ENCODE data around the gene CTAGE15. TPM values are rescaled to one million over a fixed set of nuclear protein-coding genes. Genes with fewer than 3 reads are reported as not detected.
"Not testable (repeated sequence)": the region's sequence is repeated elsewhere in the genome, so short reads cannot be mapped to it uniquely, and the experiment has no call there.

The CTAGE15 gene
- not detected in 2 replicates for total RNA-seq (2014; rRNA removed; shearing (Covaris generic))
- polyA plus RNA-seq (2015; cell fraction: cytosol; rRNA removed) = 0.14 TPM in 1 of 2 replicates, not detected in the other
- 0.07 and 0.71 TPM in 2 replicates for polyA plus RNA-seq (2015; cell fraction: nucleus; rRNA removed)

- not testable (repeated sequence) for DNase-seq (ENCODE audit: low read depth)
Measured at GRCh38 chr7:143571501-143571900, at the start of gene CTAGE15. TSS of gene CTAGE15 (plus strand) at chr7:143571801. CDS start at chr7:143571818, 17 bp downstream.

- not testable (repeated sequence) for DNase-seq (ENCODE audit: low read depth)
Measured at GRCh38 chr7:143522309-143522916, 49.2 kb upstream of the CTAGE15 start.

- not testable (repeated sequence) for DNase-seq (ENCODE audit: low read depth)
Measured at GRCh38 chr7:143531169-143531926, 40.3 kb upstream of the CTAGE15 start.

GRCh38 chr7:143531932-143532331 is 39.7 kb upstream of the CTAGE15 start:
- DNase-seq (ENCODE audit: low read depth) = not testable (repeated sequence)

- DNase-seq (ENCODE audit: low read depth) = not testable (repeated sequence)
Measured at GRCh38 chr7:143533213-143533839, 38.3 kb upstream of the CTAGE15 start.

- DNase-seq (ENCODE audit: low read depth) = not testable (repeated sequence)
Measured at GRCh38 chr7:143536443-143536842, 35.2 kb upstream of the CTAGE15 start.

- DNase-seq (ENCODE audit: low read depth) = not testable (repeated sequence)
Measured at GRCh38 chr7:143543288-143544038, 28.1 kb upstream of the CTAGE15 start.

GRCh38 chr7:143555968-143556367 is 15.6 kb upstream of the CTAGE15 start:
- not testable (repeated sequence) for DNase-seq (ENCODE audit: low read depth)

GRCh38 chr7:143563306-143563705 is 8.3 kb upstream of the CTAGE15 start:
- DNase-seq (ENCODE audit: low read depth) = not testable (repeated sequence)

GRCh38 chr7:143566001-143566400 is 5.6 kb upstream of the CTAGE15 start:
- not testable (repeated sequence) for DNase-seq (ENCODE audit: low read depth)

GRCh38 chr7:143588183-143588582 is 16.6 kb downstream of the CTAGE15 start:
- DNase-seq (ENCODE audit: low read depth) = not testable (repeated sequence)

GRCh38 chr7:143589897-143590296 is 18.3 kb downstream of the CTAGE15 start:
- not testable (repeated sequence) for DNase-seq (ENCODE audit: low read depth)

GRCh38 chr7:143598086-143598485 is 26.5 kb downstream of the CTAGE15 start:
- not testable (repeated sequence) for DNase-seq (ENCODE audit: low read depth)

GRCh38 chr7:143603549-143603948 is 31.9 kb downstream of the CTAGE15 start:
- not testable (repeated sequence) for DNase-seq (ENCODE audit: low read depth)

GRCh38 chr7:143606088-143606487 is 34.5 kb downstream of the CTAGE15 start:
- DNase-seq (ENCODE audit: low read depth) = not testable (repeated sequence)

GRCh38 chr7:143615545-143615944 is 43.9 kb downstream of the CTAGE15 start:
- DNase-seq (ENCODE audit: low read depth) = peak; percentile 13

- not testable (repeated sequence) for DNase-seq (ENCODE audit: low read depth)
Measured at GRCh38 chr7:143617204-143617603, 45.6 kb downstream of the CTAGE15 start.

- DNase-seq (ENCODE audit: low read depth) = not testable (repeated sequence)
Measured at GRCh38 chr7:143620058-143620457, 48.5 kb downstream of the CTAGE15 start.

- DNase-seq (ENCODE audit: low read depth) = not testable (repeated sequence)
Measured at GRCh38 chr7:143620646-143621045, 49.0 kb downstream of the CTAGE15 start, which contains the start of gene TCAF2. TSS of gene TCAF2 (plus strand) at chr7:143620974.

- not testable (repeated sequence) for DNase-seq (ENCODE audit: low read depth)
Measured at GRCh38 chr7:143621175-143621574, 49.6 kb downstream of the CTAGE15 start.

- not testable (repeated sequence) for DNase-seq (ENCODE audit: low read depth)
Measured at GRCh38 chr7:143622130-143622529, 50.5 kb downstream of the CTAGE15 start.

Data from HT1080 (cell line).